ENCODE results near the gene SLC25A42. TPM values are rescaled to one million over a fixed set of nuclear protein-coding genes. Genes with fewer than 3 reads are reported as not detected.

SLC25A42 gene
- total and polyA plus RNA-seq, 2 of the 4 experiments (the other 2 are of a cell fraction): 2.0 to 9.9 TPM

DNA sequence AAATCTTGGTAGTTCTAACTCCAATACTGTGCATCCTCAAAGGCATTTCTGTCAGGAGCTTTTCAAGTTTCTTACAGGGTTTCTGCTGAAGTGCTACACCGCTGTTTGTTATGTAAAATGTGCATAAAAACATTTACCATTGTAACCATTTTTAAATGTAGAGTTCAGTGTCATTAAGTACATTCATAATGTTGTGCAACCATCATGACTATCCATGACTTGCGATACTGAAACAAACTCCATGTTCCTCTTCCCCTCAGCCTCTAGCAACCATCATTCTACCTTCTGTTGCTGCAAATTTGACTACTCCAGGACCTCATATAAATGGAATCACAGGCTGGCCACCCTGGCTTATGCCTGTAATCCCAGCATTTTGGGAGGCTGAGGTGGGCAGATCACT is 14.4 kb upstream of the SLC25A42 start:
- in situ Hi-C loops (cut with MboI; ENCODE audit: low sequenced_read_pairs): no loop called here
- Histone ChIP-seq H4K91ac (ENCODE audit: insufficient read depth, low read depth, low read length) (no peak overlapping the region), H2AFZ (replicated peaks; ENCODE audit: low read length, poor library complexity) (no peak overlapping the region), H3K4me1 (ENCODE audit: control insufficient read depth, insufficient read depth, low read length) (no peaks in the 10 kb centered on the region), H3K23ac (ENCODE audit: low read depth, low read length) (no peak overlapping the region), H3K9me3 (ENCODE audit: control insufficient read depth, insufficient read depth, low read length) (no peaks in the 10 kb centered on the region), H3K9ac (ENCODE audit: low read depth, low read length) (no peak overlapping the region), H2BK20ac (ENCODE audit: low read depth, low read length) (no peak overlapping the region), H4K8ac (ENCODE audit: low read depth in 2 of 2, low read length in 2 of 2) (no peak overlapping the region), H3K14ac (replicated peaks; ENCODE audit: low read depth, low read length) (no peak overlapping the region), H3K4me3 (ENCODE audit: insufficient read depth, low read depth, low read length) (no peak overlapping the region), H2BK15ac (ENCODE audit: low read depth, low read length) (no peak overlapping the region), H3K4me2 (ENCODE audit: low read depth, low read length) (no peak overlapping the region), H3K56ac (ENCODE audit: extremely low read depth, insufficient read depth, low read length) (no peak overlapping the region), H2AK5ac (ENCODE audit: low read depth, low read length) (no peak overlapping the region), H3K79me1 (ENCODE audit: low read depth in 1 of 2, low read length in 2 of 2) (peaks cover 4 to 19% of the 10 kb centered on the region in 2 experiments; a peak in 1 of 4 replicates), H2BK120ac (ENCODE audit: low read depth, low read length) (no peak overlapping the region), H4K5ac (ENCODE audit: low read depth, low read length) (no peak overlapping the region), H3K36me3 (ENCODE audit: control insufficient read depth, insufficient read depth, low read length) (peaks cover 44% of the 10 kb centered on the region), H3K18ac (ENCODE audit: low read depth, low read length) (no peak overlapping the region), H4K20me1 (ENCODE audit: insufficient read depth, low read length) (no peaks in the 10 kb centered on the region; the same call in 1 of the 2 replicates), H3K9me1 (ENCODE audit: insufficient read depth, low read length) (no peaks in the 10 kb centered on the region; the same call in 1 of the 2 replicates), H3K27ac (ENCODE audit: insufficient read depth, low read length) (no peak overlapping the region), H3K27me3 (ENCODE audit: control insufficient read depth, insufficient read depth, low read length) (no peaks in the 10 kb centered on the region), H2AK9ac (replicated peaks; ENCODE audit: low read depth, low read length, poor library complexity) (no peak overlapping the region), H3K4ac (ENCODE audit: low read depth, low read length) (no peak overlapping the region), H2BK5ac (ENCODE audit: low read depth, low read length, poor library complexity, severe bottlenecking) (no peak overlapping the region)
- 100% methylated on average over 1 of the region's 2 CpGs; no CpG with 5 or more reads in 1 of the 2 experiments for WGBS, 2 experiments (ENCODE audit: extremely low coverage in 2 of 2, insufficient read length in 1 of 2)
- BruUV-seq (replicated peaks): no TSS peak
- peak; percentile 58 for TF ChIP-seq NFE2L2 (IDR thresholded peaks at IDR 0.05; ENCODE audit: low read depth, low read length)
- TF ChIP-seq RAD21 (IDR thresholded peaks at IDR 0.05; ENCODE audit: low read length): no peak
- TF ChIP-seq CEBPB (IDR thresholded peaks at IDR 0.05; ENCODE audit: low read depth, low read length): peak; percentile 85
- peak; percentile 21; the same call in 1 of the 2 replicates for ATAC-seq (ENCODE audit: low read depth)
- intact Hi-C loops (cut with micrococcal nuclease): no loop called here
- peak; percentile 31 for DNase-seq
- CTCF ChIA-PET: no interaction called here
- dilution Hi-C loops (cut with HindIII; ENCODE audit: low sequenced_read_pairs, unreplicated experiment): no loop called here
- POLR2A ChIA-PET (ENCODE audit: unreplicated experiment): no interaction called here
